NCI-H748 treated with DMSO at 0.1 percent for 48 hours (cell line): ENCODE data around the gene GAPT.
A peak's percentile ranks its signal among the peaks of the same experiment; 100 is the strongest.
"Not testable (repeated sequence)": the region's sequence is repeated elsewhere in the genome, so short reads cannot be mapped to it uniquely, and the experiment has no call there.

Experiments
- DNase-seq: peaks from one replicate; lab custom pipeline; 2025; lab: John Stamatoyannopoulos, UW

The GAPT gene

DNA sequence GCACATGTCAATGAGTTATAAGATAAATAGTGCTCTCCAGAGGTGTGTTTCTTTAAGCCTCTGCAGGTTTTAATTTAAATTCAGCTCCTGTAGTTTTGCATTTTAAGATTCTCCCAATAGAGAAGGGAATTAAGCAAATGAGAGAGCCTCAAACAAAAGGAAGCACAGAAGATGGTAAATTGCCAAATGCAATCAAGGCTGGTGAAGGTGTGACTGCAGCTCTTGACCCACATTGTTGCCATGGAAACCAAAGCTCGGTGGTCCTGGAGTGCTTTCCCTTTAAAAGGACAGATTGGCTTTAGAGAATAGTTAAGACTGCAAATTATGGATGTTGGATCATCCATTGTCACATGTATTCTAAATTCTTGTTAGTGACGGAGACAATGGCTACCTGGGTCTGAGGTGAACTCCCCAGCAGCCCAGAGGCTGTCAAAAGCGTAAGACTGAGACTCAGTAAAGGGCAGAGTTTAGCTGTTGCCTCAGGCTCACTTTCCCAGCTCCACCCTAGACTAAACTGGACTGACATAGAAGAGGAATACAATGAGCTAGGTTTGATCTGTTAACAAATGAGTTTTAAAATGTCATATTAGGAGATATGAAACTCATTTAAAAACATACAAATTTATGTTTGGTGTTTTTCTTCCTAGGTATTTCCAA lies 12.3 kb downstream of the GAPT start:
- peak; percentile 15 for DNase-seq

- peak; percentile 48 for DNase-seq
Measured at GRCh38 chr5:58504766-58505165, 13.5 kb downstream of the GAPT start.

DNA sequence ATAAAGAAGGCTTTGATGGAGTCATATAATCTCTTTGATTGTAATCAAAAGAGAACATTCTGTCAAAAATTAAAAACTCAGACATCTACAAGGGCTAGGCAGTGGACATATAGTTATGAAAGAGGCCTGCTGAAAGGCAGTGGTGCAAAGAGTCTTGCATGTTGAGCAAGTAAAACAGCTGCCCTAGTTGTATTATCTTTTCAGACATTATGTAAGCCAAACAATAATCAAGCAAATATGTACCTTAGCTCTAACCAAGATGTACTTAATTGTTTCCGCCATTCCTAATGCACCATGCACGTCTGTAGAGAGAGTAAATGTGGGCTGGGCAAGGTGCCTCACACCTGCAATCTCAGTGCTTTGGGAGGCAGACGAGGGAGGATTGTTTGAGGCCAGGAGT lies 14.3 kb downstream of the GAPT start:
- peak; percentile 40 for DNase-seq

DNA sequence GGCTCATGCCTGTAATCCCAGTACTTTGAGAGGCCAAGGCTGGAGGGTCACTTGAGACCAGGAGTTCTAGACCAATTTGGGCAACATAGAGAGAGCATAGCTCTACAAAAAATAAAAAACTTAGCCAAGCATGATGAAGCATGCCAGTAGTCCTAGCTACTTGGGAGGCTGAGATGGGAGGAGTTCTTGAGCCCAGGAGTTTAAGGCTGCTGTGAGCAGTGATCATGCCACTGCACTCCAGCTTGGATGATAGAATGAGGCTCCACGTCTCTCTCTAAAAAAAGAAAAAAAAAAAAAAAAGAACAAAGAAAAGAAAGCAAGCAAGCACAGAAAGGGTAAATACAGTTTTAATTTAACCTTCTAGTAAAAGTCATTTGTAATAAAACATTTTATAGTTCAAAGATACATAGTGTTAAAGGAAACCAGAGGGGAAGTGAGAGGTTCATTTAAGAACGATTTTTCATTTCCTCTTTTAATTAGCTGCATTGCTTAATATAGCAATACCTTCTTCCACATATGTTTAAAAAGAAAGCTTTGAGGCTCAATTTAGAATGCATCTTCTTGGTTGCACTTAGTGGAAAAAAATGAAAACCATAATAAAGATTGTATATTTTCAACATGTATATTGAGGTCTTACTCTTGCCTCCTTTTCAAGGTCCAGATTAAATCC lies 14.9 kb downstream of the GAPT start:
- DNase-seq = no peak

DNA sequence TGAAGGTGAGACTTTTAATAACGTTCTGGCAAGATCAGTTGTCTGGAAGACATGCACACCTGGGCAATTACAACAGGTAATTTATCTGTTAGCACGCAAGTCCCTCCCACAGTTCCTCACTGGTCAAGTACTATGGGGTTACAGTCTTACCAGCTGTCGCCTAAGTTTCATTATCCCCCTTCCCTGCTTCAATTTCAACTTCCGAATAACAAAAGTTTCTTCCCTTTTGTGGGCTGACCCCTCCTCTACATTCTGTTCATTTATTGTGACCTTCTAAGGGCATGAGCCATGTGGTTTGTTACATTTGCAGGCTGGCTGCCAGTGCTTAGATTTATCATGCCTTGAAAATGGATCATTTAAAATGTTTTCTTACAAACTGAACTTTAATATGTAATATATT lies 16.5 kb downstream of the GAPT start:
- DNase-seq = no peak

- no peak for DNase-seq
Measured at GRCh38 chr5:58517198-58517597, 26.0 kb downstream of the GAPT start.

GRCh38 chr5:58523956-58524355 lies 32.7 kb downstream of the GAPT start:
- no peak for DNase-seq

DNA sequence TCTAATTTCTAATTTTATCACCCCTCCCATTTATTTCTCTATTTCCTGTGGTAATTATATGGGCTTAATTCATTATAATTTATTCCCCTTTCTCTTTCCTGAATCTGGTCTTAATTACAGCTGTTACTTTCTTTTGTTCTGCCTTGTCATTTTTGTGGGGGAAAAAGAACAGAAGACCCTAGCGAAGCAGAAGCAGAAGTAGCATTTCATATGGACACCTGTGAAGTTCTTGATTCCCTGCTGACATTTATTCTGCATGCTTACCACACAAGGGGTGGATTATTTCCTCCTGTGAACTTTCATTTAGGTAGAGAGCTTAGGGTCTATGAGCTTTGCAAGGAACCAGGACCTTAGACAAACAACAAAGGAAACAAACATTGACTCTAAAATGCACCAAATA lies 33.3 kb downstream of the GAPT start:
- DNase-seq = no peak

DNA sequence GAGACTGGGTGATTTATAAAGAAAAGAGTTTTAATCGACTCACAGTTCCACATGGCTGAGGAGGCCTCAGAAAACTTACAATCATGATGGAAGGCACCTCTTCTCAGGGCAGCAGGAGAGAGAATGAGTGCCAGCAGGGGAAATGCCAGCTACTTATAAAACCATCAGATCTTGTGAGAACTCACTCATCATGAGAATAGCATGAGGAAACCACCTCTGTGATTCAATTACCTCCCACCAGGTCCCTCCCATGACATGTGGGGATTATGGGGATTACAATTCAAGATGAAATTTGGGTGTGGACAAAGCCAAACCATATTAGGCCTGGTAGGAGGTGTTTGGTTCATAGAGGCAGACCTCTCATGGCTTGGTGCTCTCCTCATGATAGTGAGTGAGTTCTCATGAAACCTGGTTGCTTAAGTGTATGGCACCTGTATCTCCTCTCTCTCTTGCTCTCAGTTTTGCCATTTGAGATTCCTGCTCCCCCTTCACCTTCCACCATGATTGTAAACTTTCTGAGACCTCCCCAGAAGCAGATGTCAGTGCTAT lies 39.8 kb downstream of the GAPT start:
- DNase-seq = no peak

- DNase-seq = not testable (repeated sequence)
Measured at GRCh38 chr5:58541935-58542334, 50.7 kb downstream of the GAPT start.

DNA sequence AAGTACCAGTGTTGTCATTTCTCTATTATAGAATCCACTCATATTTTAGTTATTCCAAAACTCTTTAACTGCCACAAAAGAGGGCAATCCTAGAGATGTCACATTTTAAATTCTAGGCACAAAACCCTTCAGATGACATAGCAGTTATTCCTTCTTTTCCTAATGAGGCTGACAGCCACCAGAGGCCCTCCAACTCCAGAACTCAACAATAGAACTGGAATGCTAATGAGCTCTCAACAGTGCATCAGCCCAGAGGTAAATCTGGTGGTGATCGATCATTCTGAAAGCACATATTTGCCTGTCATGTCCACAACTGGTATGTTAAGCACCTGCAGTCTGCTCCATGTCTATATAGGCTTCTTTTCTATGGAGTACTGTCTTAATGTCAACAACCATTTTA lies 51.5 kb downstream of the GAPT start:
- no peak for DNase-seq

DNA sequence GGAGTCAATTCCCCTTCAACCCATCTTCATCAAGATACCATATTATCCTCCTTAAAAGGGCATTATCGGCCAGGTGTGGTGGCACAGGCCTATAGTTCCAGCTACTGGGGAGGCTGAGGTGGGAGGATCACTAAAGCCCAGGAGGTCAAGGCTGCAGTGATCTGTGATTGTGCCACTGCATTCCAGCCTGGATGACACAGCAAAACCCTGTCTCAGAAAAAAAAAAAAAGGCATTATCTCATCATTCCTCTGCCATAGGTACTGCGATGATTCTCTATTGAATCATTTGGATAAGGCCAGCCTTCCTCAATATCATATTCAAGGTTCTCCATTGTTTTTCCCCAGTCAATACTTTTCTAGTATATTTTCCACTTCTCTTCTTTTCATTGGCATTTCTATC lies 52.5 kb downstream of the GAPT start:
- no peak for DNase-seq

- no peak for DNase-seq
Measured at GRCh38 chr5:58544195-58544594, 53.0 kb downstream of the GAPT start.

GRCh38 chr5:58544926-58545325 lies 53.7 kb downstream of the GAPT start:
- DNase-seq = no peak

DNA sequence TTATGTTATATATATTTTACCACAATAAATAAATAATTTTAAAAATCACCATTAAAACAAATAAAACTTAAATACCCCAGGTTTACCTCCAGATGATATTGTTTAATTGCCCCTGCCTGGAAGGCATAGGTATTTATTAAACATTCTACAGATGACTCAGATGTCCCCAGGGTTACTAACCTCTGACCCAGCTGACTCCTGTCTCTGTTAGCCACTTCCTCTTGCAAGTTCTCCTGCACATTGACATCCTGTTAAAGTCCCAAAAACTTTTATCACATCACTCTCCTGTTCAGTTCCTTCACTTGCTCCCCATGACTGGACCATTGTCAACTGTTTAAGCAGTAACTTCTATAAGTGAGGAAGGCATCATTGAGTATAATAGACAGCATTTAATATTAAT lies 54.7 kb downstream of the GAPT start:
- DNase-seq = no peak
